Ascending aorta (tissue), 2 donors: ENCODE results near the gene HNRNPC. TPM values are rescaled to one million over a fixed set of nuclear protein-coding genes. Genes with fewer than 3 reads are reported as not detected.

Experiments used
- DNase-seq, 2 donors: peaks; one replicate each; pipeline ENCODE4 v3.0.0-alpha.2; 2019; ENCODE audit warnings: low spot score in 2 of 2
- H3K27ac ChIP-seq, 2 donors: fragments of 200-600 bp; sonication (generic); one replicate each; pipeline ENCODE4 v1.5.1; 2016 to 2017; ENCODE audit warnings: mild to moderate bottlenecking in 1 of 2
- H3K27me3 ChIP-seq: fragments of 200-600 bp; sonication (generic); one replicate; pipeline ENCODE4 v1.5.1; 2017
- H3K36me3 ChIP-seq, 2 donors: fragments of 200-600 bp; sonication (generic); one replicate each; pipeline ENCODE4 v1.5.1; 2016
- H3K4me1 ChIP-seq, 2 donors: fragments of 200-600 bp; sonication (generic); one replicate each; pipeline ENCODE4 v1.5.1; 2016 to 2017; ENCODE audit warnings: mild to moderate bottlenecking in 1 of 2
- H3K4me3 ChIP-seq, 2 donors: fragments of 200-600 bp; sonication (generic); one replicate each; pipeline ENCODE4 v1.5.1; 2016 to 2017; ENCODE audit warnings: mild to moderate bottlenecking in 1 of 2
- H3K9me3 ChIP-seq, 2 donors: fragments of 200-600 bp; sonication (generic); one replicate each; pipeline ENCODE4 v1.5.1; 2016
- CTCF ChIP-seq, 3 experiments: fragments of 200-600 bp in 2 of 3; fragments of 450-650 bp in 1 of 3; sonication (generic) in 2 of 3; IDR thresholded peaks; one replicate each; pipeline ENCODE4 v1.5.1; 2016 to 2019; ENCODE audit warnings: antibody characterized with exemption in 3 of 3, mild to moderate bottlenecking in 1 of 3, moderate library complexity in 1 of 3
- intact Hi-C: fragments of 100-400 bp; cut with DNase I; formaldehyde crosslinking; loops from one replicate; pipeline ENCODE4 v1.15.1; 2023
- total RNA-seq: library from RNA; depleted of rRNA; stranded (reverse); fragments of >200 nt; gene quantifications from one replicate; pipeline ENCODE4 v1.1.0, GENCODE V29; 2016

Gene HNRNPC
- total RNA-seq: 303 TPM

- intact Hi-C loops: loop anchor here (1.0 to 10.0 kb wide), 7 partner anchors 115 to 926 kb away; partner anchors contain the start of genes CHD8, METTL17, PARP2 and RAB2B
- H3K4me3 ChIP-seq: peak within 1 kb of the TSS; percentile 67 to 95
- H3K27me3 ChIP-seq: no peaks in the 10 kb centered on the region
- peaks cover 3 to 9% of the 10 kb centered on the region in 2 donors for H3K36me3 ChIP-seq
- peak; percentile 100 for DNase-seq
- no peaks in the 10 kb centered on the region for H3K9me3 ChIP-seq
- peak within 1 kb of the TSS; percentile 96 to 98 for H3K27ac ChIP-seq
- H3K4me1 ChIP-seq: peaks cover 13% of the 10 kb centered on the region in 2 donors
- no peak for TF ChIP-seq CTCF (IDR thresholded peaks at IDR 0.05)
Observed at GRCh38 chr14:21269252-21270046, at the start of gene HNRNPC. TSS of gene HNRNPC (minus strand) at chr14:21269442. CDS start at chr14:21234193, 35,249 bp downstream.

DNA sequence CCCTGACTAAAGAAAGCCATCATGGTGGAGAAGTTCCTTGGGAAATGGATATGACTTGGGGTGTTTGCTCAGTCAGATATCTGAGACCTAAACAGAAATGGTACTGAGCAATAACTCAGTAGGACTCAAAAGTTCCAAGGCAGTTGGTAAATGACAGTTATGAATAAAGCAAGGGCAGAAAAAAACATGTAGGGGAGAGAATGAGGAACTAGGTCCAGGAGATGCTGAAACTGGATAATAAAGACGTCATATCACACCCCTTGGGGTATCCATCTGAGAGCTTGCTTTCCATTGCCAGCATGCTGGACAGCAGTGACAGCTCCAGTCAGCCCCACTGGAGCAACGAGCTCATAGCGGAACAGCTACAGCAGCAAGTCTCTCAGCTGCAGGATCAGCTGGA lies 48.2 kb upstream of the HNRNPC start:
- TF ChIP-seq CTCF (IDR thresholded peaks at IDR 0.05): no peak
- Histone ChIP-seq H3K27ac (no peak overlapping the region), H3K4me3 (no peak overlapping the region), H3K36me3 (no peaks in the 10 kb centered on the region), H3K27me3 (no peaks in the 10 kb centered on the region), H3K9me3 (no peaks in the 10 kb centered on the region), H3K4me1 (no peaks in the 10 kb centered on the region)
- DNase-seq: no peak
- intact Hi-C loops: no loop called here

DNA sequence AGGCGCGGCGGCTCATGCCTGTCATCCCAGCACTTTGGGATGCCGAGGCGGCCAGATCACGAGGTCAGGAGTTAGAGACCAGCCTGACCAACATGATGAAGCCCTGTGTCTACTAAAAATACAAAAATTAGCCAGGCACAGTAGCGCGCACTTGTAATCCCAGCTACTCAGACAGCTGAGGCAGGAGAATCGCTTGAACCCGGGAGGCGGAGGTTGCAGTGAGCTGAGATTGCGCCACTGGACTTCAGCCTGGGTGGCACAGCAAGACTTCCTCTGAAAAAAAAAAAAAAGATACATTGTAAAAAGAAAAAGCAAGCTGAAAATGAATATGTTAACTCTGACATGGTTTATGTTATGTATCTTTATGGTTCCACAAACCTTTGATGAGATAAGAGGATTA lies 44.3 kb upstream of the HNRNPC start:
- Histone ChIP-seq H3K4me3 (no peak overlapping the region), H3K36me3 (no peaks in the 10 kb centered on the region), H3K27ac (no peak overlapping the region), H3K9me3 (no peaks in the 10 kb centered on the region), H3K27me3 (no peaks in the 10 kb centered on the region), H3K4me1 (no peaks in the 10 kb centered on the region)
- DNase-seq: no peak
- intact Hi-C loops: no loop called here
- no peak for TF ChIP-seq CTCF (IDR thresholded peaks at IDR 0.05)

- no peaks in the 10 kb centered on the region for H3K27me3 ChIP-seq
- H3K27ac ChIP-seq: no peak overlapping the region
- no peak for TF ChIP-seq CTCF (IDR thresholded peaks at IDR 0.05)
- H3K4me3 ChIP-seq: no peak overlapping the region
- no peaks in the 10 kb centered on the region for H3K36me3 ChIP-seq
- H3K9me3 ChIP-seq: no peaks in the 10 kb centered on the region
- DNase-seq: no peak
- no peaks in the 10 kb centered on the region for H3K4me1 ChIP-seq
- intact Hi-C loops: no loop called here
Observed at GRCh38 chr14:21311614-21312013, 42.4 kb upstream of the HNRNPC start.

DNA sequence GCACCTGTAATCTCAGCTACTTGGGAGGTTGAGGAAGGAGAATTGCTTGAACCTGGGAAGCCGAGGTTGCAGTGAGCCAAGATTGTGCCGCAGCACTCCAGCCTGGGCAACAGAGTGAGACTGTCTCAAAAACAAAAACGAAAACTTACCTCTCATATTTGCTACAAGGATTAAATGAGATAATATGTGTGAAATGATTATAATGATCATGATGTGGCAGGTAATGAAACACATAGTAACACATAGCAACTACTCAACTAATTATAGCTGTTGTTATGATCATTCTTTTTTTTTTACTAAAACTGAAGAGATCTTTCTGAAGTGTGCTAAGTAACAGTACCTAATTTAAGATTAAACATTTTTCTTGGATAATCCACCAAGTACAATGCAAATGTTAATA lies 40.7 kb upstream of the HNRNPC start:
- Histone ChIP-seq H3K4me3 (no peak overlapping the region), H3K9me3 (no peaks in the 10 kb centered on the region), H3K27ac (no peak overlapping the region), H3K36me3 (no peaks in the 10 kb centered on the region), H3K27me3 (no peaks in the 10 kb centered on the region), H3K4me1 (no peaks in the 10 kb centered on the region)
- TF ChIP-seq CTCF (IDR thresholded peaks at IDR 0.05): no peak
- DNase-seq: no peak
- intact Hi-C loops: no loop called here
